Bronchial epithelial cell (primary cell): ENCODE data around the gene CARD9. TPM values are rescaled to one million over a fixed set of nuclear protein-coding genes. Genes with fewer than 3 reads are reported as not detected.
"Not testable (repeated sequence)": the region's sequence is repeated elsewhere in the genome, so short reads cannot be mapped to it uniquely, and the experiment has no call there.

Source experiments
- DNase-seq: peaks from one replicate; pipeline ENCODE4 v3.0.0-alpha.2; 2010; ENCODE audit warnings: low read depth
- FAIRE-seq: peaks from 2 replicates; lab custom pipeline; 2011; peaks lifted over from hg19 to GRCh38; lab: Jason Lieb, UNC
- H3K27me3 ChIP-seq: 2 replicates; pipeline ENCODE4 v1.5.1; 2011; ENCODE audit warnings: low read length; ENCODE audit not compliant: control insufficient read depth, insufficient read depth
- H3K36me3 ChIP-seq: 2 replicates; pipeline ENCODE4 v1.5.1; 2011; ENCODE audit warnings: low read length; ENCODE audit not compliant: control insufficient read depth, insufficient read depth
- H3K4me3 ChIP-seq: 2 replicates; pipeline ENCODE4 v1.5.1; 2011; ENCODE audit warnings: mild to moderate bottlenecking, low read depth, low read length, control low read depth
- total RNA-seq: library from RNA; depleted of rRNA; stranded (reverse); fragments of >200 nt; gene quantifications from 2 replicates; pipeline ENCODE4 v1.2.1, GENCODE V29; 2014
- TF ChIP-seq, protein P1 (sequence below): IDR thresholded peaks from 2 replicates; pipeline ENCODE4 v1.5.1; 2011; ENCODE audit warnings: mild to moderate bottlenecking, moderate library complexity, low read length, control low read depth, inconsistent platforms; ENCODE audit not compliant: insufficient read depth, severe bottlenecking

CARD9 gene
- total RNA-seq, 1 donor from 2014 or later: 0.53 TPM

DNA sequence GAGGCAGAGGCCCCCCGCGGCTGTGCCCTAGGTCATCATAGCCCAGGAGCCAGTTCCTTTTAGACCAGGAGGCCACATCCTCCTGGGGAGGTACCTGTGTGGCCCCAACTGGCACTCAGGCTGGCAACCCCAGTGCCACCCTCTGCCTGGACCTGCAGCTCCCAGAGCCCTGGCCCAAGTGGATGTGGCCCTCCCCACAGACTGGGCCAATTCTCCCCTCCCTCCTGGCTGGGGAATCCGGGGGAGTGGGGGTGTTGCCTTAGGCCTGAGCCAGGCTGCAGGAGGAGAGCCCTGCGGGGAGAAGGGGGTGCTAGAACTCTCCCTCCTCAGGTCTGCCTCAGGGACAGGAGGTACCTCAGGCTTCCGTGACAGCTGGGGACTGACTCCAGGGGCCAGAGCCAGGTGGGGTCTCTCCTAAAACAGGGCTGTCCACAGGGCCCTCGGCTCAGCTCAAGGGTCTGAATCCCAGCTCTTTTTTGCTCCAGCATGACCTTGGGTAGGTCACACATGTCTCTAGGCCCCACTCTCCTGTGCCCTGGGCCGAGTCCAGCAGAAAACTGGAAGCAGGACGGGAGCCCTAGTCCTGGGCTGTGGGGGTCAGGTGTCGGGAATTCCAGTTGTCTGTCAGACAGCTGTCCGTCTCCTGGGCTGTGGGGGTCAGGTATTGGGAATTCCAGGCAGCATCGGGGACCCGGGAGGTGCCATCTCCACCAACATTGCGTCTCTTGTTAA is 19.5 kb downstream of the CARD9 start:
- TF ChIP-seq, protein P1, sequence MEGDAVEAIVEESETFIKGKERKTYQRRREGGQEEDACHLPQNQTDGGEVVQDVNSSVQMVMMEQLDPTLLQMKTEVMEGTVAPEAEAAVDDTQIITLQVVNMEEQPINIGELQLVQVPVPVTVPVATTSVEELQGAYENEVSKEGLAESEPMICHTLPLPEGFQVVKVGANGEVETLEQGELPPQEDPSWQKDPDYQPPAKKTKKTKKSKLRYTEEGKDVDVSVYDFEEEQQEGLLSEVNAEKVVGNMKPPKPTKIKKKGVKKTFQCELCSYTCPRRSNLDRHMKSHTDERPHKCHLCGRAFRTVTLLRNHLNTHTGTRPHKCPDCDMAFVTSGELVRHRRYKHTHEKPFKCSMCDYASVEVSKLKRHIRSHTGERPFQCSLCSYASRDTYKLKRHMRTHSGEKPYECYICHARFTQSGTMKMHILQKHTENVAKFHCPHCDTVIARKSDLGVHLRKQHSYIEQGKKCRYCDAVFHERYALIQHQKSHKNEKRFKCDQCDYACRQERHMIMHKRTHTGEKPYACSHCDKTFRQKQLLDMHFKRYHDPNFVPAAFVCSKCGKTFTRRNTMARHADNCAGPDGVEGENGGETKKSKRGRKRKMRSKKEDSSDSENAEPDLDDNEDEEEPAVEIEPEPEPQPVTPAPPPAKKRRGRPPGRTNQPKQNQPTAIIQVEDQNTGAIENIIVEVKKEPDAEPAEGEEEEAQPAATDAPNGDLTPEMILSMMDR: no peak
- FAIRE-seq: no peak
- no peak for DNase-seq
- Histone ChIP-seq H3K27me3 (peaks cover 1% of the 10 kb centered on the region), H3K36me3 (peaks cover 3% of the 10 kb centered on the region), H3K4me3 (no peak overlapping the region)

DNA sequence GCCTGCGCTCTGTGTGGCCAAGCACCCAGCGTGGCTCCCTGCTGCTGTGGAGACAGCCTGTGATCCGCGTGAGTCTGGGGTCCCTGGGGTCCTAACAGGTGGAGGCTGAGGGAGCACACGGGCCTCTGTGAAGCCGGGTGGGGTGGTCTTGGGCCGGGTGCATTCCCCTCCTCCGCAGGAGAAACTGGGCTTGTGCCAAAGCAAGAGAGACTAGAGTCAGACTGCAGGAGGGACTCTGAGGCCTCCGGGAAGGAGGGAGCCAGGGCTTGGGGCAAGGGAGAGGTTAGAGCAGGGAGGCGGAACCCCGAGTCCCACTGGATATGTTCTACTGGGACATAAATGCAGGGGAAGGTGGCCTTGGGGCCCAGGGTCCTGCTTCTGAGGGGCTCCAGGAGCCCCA is 20.4 kb downstream of the CARD9 start:
- DNase-seq (no peak), FAIRE-seq (no peak)
- Histone ChIP-seq H3K36me3 (peaks cover 3% of the 10 kb centered on the region), H3K27me3 (peaks cover 1% of the 10 kb centered on the region), H3K4me3 (no peak overlapping the region)
- TF ChIP-seq, protein P1: no peak

DNA sequence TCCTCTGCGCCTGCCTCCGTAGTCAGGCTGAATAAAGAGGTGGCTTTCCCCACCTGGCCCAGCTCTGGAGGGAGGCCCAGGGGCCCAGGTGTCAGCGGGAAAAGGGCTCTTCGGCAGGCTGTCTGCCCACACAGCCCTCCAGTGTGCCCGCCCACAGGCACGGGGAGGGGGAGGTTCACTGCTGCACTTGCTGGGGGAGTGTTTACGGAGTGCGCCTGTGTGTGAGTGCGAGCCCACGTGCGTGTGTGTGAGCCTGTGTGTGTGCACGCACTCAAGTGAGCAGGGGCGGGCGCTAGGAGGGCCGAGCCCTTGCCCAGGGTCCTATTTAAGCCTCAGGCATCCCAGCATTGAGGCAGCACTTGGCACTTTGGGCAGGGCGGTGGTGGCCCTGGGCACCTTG is 20.8 kb downstream of the CARD9 start:
- FAIRE-seq: no peak
- TF ChIP-seq, protein P1: no peak
- DNase-seq: no peak
- Histone ChIP-seq H3K4me3 (no peak overlapping the region), H3K36me3 (peaks cover 3% of the 10 kb centered on the region), H3K27me3 (peaks cover 1% of the 10 kb centered on the region)

DNA sequence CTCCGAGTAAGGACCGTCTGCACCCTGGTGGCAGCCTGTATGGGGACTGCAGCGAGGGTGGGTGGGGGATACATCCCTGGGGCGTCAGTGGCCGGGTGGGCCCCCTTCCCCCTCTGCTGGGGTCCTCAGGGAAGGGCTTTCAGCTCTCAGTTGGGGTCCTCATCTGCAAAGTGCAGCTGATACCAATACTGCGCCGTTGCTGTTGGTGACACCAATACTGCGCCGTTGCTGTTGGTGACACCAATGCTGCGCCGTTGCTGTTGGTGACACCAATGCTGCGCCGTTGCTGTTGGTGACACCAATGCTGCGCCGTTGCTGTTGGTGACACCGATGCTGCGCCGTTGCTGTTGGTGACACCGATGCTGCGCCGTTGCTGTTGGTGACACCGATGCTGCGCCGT is 21.6 kb downstream of the CARD9 start:
- FAIRE-seq, H3K4me3 ChIP-seq, H3K27me3 ChIP-seq, H3K36me3 ChIP-seq, DNase-seq: not testable (repeated sequence)

DNA sequence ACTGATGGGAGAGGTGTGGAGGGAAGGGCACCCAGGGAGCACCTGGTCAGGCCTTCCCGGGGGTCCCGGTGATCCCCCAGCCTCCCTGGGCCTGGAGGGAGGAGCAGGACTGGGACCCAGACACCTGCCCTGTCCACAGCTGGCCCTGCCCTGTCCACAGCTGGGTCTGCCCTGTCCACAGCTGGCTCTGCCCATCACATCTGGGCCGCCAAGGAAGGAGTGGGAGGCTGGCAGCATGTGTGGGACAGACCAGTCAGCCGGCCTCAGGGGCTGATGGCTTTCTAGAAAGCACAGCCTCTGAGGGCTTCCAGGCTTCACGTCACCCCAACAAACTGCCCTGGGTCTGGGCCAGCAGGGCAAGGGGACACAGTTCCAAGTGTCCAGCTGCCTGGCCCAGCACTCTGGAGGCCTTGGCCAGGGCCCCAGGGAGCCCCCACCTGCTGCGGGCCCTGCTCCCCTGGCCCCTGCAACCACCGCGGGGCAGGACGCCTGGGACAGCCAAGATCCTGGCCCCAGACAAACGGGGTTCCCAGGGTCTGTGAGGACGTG is 22.1 kb downstream of the CARD9 start:
- TF ChIP-seq, protein P1: no peak
- peaks cover 1% of the 10 kb centered on the region for H3K27me3 ChIP-seq
- no peak overlapping the region for H3K4me3 ChIP-seq
- DNase-seq: no peak
- FAIRE-seq: no peak
- peaks cover under 1% of the 10 kb centered on the region for H3K36me3 ChIP-seq

DNA sequence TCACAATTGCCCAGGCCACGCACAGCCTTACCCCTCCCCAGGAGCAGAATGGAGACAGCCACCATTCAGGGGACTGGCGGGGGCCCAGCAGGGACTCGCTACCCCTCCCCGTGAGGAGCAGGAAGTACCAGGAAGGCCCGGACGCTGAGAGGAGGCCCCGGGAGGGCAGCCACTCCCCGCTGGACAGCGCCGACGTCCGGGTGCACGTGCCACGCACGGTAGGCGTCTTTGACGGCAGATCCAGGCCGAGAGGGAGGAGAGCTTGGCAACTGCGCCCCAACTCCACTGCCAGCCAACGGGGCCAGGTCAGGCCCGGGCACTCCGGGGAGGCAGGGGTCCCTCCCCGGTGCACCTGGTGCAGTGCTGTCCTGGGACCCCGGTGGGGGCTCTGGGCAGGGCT is 23.9 kb downstream of the CARD9 start:
- no peak for FAIRE-seq
- Histone ChIP-seq H3K36me3 (no peaks in the 10 kb centered on the region), H3K4me3 (no peak overlapping the region), H3K27me3 (peaks cover 1% of the 10 kb centered on the region)
- TF ChIP-seq, protein P1: no peak
- DNase-seq: no peak
